Stimulated activated CD4-positive, alpha-beta T cell treated with anti-CD3 and anti-CD28 coated beads, Interleukin-2, amount 100 ng/mL, for 4 hours (primary cell): ENCODE data around the gene DHX16.

ENCODE experiments used
- DNase-seq: peaks from one replicate; pipeline ENCODE4 v3.0.0-alpha.2; 2020; ENCODE audit warnings: low read depth

DHX16 gene

GRCh38 chr6:30626484-30627366 is 46.1 kb downstream of the DHX16 start, which contains the start of gene ATAT1:
ATAT1 (plus strand) TSS chr6:30626874.
- peak; percentile 81 for DNase-seq

DNA sequence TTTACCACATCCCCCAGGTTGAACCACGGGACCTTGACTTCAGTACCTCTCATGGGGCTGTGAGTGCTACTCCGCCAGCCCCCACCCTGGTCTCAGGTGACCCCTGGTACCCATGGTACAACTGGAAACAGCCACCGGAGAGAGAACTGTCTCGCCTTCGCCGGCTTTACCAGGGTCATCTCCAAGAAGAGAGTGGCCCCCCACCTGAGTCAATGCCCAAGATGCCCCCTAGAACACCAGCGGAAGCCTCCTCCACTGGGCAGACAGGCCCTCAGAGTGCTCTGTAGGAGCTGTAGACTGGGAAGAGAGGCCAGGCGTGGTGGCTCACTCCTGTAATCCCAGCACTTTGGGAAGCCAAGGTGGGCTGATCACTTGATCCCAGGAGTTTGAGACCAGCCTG is 47.3 kb downstream of the DHX16 start:
- no peak for DNase-seq

DNA sequence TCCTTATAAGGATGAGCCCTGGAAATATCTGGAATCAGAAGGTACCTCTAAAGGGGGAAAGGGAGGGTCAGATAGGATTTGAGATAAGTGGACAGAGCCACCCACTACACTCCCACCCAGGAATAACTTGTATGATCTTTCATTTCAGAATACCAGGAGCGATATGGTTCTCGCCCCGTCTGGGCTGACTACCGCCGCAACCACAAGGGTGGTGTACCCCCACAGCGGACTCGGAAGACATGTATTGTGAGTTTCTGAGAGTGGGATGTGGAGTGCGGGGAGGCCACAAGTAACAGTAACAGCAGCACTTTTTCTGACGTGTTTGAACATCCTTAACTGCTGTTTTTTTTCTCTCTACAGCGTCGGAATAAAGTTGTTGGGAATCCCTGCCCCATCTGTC is 53.2 kb downstream of the DHX16 start:
- no peak for DNase-seq

DNA sequence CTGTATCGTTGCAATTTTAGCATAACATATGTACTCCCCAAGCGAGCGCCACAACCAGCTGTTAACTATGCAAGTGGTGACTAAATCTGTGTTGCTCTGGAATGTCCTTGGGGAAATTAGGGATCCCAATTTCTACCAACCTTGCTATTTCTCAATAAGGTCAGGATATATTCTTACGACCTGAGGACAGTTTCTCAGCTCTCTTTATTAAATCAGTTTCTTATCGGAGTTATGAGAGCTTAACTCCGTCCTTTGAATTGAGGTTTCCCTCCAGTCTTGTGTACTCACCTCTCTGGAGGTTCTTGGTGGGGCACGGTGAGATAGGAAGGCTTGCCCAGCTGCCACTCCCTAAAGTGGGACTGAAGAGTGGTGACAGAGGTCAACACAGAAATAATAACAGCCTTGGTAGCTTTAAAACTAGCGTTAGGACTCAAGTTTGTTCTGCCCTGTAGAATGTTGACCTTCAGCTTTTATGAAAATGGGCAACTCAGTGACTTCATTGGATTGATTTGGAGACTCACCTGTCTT is 54.5 kb downstream of the DHX16 start:
- DNase-seq: no peak

GRCh38 chr6:30617565-30618269 is 55.1 kb downstream of the DHX16 start, which contains the start of gene MRPS18B:
MRPS18B (plus strand) TSS chr6:30617840; CDS start chr6:30617866, 26 bp downstream.
- peak; percentile 98 for DNase-seq

DNA sequence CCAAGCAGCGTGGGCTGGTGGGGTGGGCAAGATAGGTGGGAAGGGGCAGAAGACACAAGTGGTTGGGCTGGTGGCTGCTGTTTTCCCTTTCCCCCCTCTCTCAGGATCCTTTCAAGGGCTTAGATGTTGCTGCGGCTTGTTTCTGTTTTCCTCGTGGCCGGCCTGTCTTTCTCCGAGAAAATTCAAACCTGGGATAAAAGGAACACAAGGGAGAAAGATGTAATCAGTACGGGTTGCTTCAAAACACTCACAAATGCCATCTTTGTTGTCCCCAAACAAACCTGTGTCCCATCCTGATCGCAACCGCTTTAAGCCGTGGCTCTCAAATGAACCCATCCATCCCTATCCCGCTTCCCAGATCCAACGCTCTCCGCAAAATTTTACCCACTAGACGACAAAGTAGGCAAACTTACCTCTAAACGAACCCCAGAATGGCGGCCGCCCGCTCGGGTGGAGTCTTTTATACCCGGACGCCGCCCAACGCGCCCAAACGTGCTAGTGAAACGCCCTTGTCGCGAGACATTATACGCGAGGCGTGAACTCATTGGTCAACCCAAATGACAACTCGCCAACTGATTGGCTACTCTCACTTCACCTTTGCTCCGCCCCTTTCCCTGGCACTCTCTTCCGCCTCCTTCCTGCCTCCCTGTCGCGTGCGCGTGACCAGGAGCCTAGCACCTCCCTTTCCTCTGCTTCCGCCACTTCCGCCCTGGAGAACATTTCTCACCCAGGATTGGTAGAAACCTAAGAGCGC is 55.8 kb downstream of the DHX16 start, which contains the start of gene PPP1R10:
Gene PPP1R10, minus strand, starts transcription at position 433 of the 754 bp plus-strand sequence. CDS start 7,299 bp downstream, outside the sequence.
- peak; percentile 99 for DNase-seq

GRCh38 chr6:30615958-30616810 is 56.6 kb downstream of the DHX16 start:
- no peak for DNase-seq

- no peak for DNase-seq
Measured at GRCh38 chr6:30615219-30615957, 57.4 kb downstream of the DHX16 start.

- peak; percentile 83 for DNase-seq
Measured at GRCh38 chr6:30614843-30615218, 58.0 kb downstream of the DHX16 start.

GRCh38 chr6:30614044-30614842 is 58.6 kb downstream of the DHX16 start:
- no peak for DNase-seq

DNA sequence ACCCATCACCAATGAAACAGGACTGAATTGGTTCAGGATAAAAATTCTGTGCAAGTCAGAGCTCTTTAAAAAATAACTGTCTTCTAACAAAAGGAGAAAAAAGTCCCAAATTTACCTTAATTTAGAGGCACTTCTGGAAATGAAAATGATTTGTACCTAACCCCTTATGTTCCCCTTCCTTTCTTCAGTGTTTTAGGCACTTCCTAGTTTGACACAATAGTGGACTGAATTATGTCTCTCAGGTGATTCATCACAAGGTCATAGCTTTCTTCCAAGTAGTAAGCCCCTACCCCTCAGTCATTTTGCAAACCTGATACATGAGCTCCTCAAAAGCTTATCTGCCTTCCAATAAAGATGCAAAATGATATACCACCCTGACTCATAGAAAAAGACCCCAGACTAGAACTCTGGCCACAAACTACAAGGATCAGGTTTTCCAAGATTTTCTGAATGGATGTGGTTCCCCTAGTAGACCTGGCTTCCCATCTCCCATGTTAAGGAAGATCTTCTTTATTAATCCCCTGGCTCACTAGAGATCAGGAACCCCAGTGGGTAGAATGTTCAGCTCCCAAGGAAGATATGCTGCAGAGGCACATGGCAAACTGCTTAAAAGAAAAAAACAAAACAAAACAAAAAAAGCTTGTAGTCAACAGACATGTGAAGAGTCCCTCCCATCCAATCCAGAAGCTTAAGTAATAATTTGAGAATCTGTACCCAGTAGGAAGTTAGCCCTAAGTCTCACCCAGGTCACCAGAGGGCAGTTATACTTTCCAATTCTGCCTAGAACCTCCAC is 59.4 kb downstream of the DHX16 start:
- no peak for DNase-seq

DNA sequence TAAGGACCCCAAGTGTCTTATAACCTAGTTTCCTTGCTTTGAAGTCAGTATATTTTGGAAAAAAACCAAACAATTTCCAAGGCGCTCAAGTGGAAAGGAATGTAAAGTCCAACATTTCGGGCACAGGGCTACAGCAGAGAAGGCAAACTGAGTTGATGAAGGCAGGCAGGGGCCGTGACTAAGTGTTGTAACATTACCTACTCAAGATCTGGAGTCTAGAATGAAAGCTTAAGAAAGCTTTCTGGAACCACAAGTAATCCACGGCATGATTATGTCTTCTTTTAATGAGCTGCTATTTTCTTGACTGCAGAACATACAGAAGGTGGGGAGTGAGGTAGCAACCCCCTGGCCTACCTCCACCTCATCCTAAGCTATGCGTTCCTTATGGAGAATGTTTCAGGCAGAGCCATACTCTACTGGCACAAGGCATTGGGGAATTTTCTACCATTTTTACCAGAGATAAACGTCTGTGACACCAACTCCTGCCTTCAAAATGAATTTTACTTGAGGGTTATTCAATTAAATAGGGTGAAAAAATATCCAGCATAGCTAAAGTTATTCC is 60.0 kb downstream of the DHX16 start:
- DNase-seq: no peak

GRCh38 chr6:30612213-30612612 is 60.6 kb downstream of the DHX16 start:
- DNase-seq: no peak

DNA sequence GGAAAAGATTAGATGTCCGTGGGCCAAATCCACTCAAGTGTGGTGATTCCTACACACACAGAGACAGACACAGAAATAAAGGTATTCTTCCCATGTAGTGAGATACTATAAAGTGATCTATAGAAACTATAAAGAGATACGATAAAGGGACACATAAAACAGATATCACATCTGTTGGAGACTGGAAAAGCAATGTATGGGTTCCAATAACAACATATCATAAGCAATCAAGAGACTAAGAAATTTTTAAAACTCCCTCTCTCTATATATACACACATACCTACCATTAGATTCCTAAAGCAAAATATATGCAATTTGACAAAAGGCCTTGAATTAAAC is 61.0 kb downstream of the DHX16 start:
- no peak for DNase-seq

DNA sequence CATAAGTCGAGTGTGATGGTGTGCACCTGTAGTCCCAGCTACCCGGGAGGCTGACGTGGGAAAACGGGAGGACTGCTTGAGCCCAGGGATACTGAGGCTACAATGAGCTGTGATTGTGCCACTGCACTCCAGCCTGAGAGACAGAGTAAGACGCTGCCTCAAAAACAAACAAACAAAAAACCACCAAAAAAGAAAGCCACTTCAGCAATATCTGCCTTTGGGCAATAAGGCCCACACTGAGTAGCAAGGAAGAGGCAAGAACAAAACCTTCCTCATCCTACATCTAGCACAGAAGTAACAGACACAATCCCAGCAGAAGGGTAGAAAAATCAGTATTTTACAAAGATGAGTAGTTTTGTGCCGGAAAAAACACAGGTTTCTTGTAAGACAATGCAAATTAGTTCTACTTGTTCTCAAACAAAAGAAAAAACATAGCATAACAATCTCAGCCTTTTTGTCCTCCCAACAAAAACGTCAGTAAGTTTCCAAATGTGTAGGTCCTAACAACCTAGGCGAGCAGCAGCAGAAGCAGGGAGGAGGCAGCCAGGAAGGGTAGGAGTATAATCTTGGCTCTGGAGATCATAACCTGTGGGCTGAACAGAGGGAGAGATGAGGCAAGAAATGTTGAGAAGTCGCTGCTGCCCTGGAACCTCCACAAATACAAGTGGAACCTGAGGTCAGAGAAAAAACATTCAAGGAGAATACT is 61.5 kb downstream of the DHX16 start:
- no peak for DNase-seq

DNA sequence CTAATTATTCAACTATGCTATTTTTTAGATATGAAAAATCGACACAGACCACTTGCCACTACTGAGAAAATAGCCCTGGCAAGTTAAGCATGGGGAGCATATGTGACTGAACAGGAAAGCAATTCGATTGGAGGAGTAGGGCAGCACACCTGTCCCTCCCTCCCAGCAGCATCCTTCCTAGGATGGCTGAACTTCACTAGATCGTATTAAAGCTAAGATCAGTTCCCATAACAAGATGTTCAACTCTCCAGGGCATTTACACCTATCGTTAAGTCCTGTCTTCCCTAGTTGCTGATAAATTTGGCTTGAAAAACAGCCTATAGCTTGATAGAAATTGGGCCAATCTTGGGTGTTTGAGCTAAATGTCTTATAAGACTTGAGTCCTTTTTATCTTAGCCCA is 62.7 kb downstream of the DHX16 start:
- no peak for DNase-seq

DNA sequence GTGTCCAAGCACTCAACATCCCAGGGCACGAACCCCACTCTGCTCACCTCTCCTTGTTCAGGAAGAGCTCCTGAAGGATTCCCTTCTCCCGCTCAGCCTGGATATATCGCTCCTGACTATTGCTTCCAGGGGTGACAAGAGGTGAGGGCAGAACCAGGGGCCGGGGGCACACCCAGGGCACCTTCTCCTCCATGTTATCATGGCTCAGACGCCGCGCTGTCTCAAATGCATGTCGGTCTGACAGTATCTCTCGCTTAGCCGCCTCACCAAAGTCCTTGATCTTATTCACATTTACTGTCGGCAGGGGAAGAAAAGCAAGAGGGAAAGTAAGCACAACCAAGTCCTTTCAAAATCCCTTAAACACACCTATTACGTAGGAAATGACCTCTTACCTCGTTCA is 68.8 kb downstream of the DHX16 start:
- DNase-seq: no peak
